NB4 (cell line): ENCODE data around the gene GNB4.

Experiments
- DNase-seq: peaks from one replicate; pipeline ENCODE4 v3.0.0; 2010; ENCODE audit warnings: low read depth
- H3K4me3 ChIP-seq: one replicate; pipeline ENCODE4 v1.5.1; 2011; ENCODE audit warnings: mild to moderate bottlenecking, low read depth, low read length, moderate library complexity
- MYC ChIP-seq: IDR thresholded peaks from 2 replicates; pipeline ENCODE4 v1.6.1; 2011; ENCODE audit warnings: low read depth, low read length
- POLR2A ChIP-seq: IDR thresholded peaks from 2 replicates; pipeline ENCODE4 v1.6.1; 2011; ENCODE audit warnings: mild to moderate bottlenecking; ENCODE audit not compliant: insufficient read length; ENCODE audit errors: extremely low read depth
- TF ChIP-seq, protein P1 (sequence below): IDR thresholded peaks from one replicate; pipeline ENCODE4 v1.5.1; 2012; ENCODE audit warnings: low read depth, low read length
- TF ChIP-seq, protein P2 (sequence below): IDR thresholded peaks from 2 replicates; pipeline ENCODE4 v1.6.1; 2011; ENCODE audit warnings: low read depth, low read length

Gene GNB4

DNA sequence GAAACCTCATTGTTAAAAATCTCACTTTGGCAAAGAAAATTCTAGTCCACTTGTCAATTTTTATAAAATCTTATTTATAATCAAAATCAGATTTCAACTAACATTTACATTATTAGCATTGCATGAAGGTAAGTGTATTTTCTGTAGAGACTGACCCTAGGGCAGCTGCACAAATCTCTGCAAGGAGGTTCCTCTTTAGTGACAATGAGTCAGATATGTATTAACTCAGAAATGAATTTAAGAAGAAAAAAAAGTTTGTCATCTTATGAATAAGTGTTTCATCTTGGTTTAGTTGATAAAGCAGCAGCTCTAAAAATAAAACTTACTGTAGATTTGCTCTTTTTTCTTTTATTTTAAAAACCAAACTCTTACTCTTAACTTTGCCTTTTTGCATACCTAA, 9.0 kb upstream of the GNB4 start:
- TF ChIP-seq POLR2A: no peak
- TF ChIP-seq MYC: no peak
- TF ChIP-seq, protein P1, sequence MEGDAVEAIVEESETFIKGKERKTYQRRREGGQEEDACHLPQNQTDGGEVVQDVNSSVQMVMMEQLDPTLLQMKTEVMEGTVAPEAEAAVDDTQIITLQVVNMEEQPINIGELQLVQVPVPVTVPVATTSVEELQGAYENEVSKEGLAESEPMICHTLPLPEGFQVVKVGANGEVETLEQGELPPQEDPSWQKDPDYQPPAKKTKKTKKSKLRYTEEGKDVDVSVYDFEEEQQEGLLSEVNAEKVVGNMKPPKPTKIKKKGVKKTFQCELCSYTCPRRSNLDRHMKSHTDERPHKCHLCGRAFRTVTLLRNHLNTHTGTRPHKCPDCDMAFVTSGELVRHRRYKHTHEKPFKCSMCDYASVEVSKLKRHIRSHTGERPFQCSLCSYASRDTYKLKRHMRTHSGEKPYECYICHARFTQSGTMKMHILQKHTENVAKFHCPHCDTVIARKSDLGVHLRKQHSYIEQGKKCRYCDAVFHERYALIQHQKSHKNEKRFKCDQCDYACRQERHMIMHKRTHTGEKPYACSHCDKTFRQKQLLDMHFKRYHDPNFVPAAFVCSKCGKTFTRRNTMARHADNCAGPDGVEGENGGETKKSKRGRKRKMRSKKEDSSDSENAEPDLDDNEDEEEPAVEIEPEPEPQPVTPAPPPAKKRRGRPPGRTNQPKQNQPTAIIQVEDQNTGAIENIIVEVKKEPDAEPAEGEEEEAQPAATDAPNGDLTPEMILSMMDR: no peak
- TF ChIP-seq, protein P2, sequence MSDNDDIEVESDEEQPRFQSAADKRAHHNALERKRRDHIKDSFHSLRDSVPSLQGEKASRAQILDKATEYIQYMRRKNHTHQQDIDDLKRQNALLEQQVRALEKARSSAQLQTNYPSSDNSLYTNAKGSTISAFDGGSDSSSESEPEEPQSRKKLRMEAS: no peak
- no peak for DNase-seq
- H3K4me3 ChIP-seq: no peak overlapping the region

DNA sequence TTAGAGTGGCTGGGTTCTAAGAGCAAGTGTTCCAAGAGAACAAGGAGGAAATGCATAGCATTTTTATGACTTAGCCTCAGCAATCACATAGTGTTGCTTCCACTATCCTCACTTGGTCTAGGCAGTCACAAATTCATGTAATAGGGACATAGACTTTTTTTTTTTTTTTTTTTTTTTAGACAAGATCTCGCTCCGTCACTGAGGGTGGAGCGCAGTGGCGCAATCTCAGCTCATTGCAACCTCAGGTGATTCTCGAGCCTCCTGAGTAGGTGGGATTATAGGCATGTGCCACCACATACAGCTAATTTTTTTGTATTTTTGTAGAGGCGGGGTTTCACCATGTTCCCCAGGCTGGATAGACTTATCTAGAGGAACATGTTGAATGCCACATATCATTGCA, 4.7 kb upstream of the GNB4 start:
- H3K4me3 ChIP-seq: no peak overlapping the region
- TF ChIP-seq, protein P1: no peak
- TF ChIP-seq, protein P2: no peak
- TF ChIP-seq POLR2A (no peak), MYC (no peak)
- DNase-seq: no peak

- DNase-seq: no peak
- no peak overlapping the region for H3K4me3 ChIP-seq
- no peak for TF ChIP-seq POLR2A
- no peak for TF ChIP-seq MYC
- TF ChIP-seq, protein P2: no peak
- TF ChIP-seq, protein P1: no peak
Measured at GRCh38 chr3:179454887-179455286, 3.6 kb upstream of the GNB4 start.

GRCh38 chr3:179453967-179454366, 2.7 kb upstream of the GNB4 start:
- H3K4me3 ChIP-seq: no peak overlapping the region
- DNase-seq: no peak
- TF ChIP-seq, protein P1: no peak
- no peak for TF ChIP-seq POLR2A
- no peak for TF ChIP-seq MYC
- TF ChIP-seq, protein P2: no peak

- TF ChIP-seq, protein P2: no peak
- TF ChIP-seq, protein P1: no peak
- TF ChIP-seq POLR2A (no peak), MYC (no peak)
- no peak overlapping the region for H3K4me3 ChIP-seq
- DNase-seq: no peak
Measured at GRCh38 chr3:179452872-179453271, 1.6 kb upstream of the GNB4 start.

DNA sequence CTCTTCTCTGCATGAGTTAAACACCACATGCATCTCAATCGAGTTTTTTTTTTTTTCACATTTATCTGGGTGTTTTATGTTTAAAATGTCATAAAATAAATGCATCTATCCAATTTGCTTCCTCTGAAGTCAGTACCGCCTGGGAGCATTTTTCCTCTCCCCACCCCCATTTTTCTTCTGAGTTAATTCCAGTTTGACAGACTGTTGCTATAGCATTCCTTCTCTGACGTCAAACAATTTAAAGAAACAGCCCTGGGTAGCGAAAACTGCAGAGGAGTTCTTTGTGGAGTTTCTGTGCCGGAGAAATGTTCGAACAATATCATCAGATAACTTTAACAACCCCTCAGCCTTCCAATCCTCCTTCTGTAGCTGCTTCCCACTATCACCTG, 900 bp upstream of the GNB4 start:
- TF ChIP-seq MYC (no peak), POLR2A (no peak)
- TF ChIP-seq, protein P2: no peak
- TF ChIP-seq, protein P1: no peak

More for the DNA sequence above, 900 bp upstream of the GNB4 start:
- DNase-seq: no peak
- peak overlapping the region; percentile 67 for H3K4me3 ChIP-seq
